ENCODE measurements around the gene TH.

- TF ChIP-seq TBP (IDR thresholded peaks at IDR 0.05; ENCODE audit: low read depth, low read length) (no peak), POLR2AphosphoS5 (IDR thresholded peaks at IDR 0.05; ENCODE audit: low read depth, low read length) (no peak)
- TF ChIP-seq, protein P1, sequence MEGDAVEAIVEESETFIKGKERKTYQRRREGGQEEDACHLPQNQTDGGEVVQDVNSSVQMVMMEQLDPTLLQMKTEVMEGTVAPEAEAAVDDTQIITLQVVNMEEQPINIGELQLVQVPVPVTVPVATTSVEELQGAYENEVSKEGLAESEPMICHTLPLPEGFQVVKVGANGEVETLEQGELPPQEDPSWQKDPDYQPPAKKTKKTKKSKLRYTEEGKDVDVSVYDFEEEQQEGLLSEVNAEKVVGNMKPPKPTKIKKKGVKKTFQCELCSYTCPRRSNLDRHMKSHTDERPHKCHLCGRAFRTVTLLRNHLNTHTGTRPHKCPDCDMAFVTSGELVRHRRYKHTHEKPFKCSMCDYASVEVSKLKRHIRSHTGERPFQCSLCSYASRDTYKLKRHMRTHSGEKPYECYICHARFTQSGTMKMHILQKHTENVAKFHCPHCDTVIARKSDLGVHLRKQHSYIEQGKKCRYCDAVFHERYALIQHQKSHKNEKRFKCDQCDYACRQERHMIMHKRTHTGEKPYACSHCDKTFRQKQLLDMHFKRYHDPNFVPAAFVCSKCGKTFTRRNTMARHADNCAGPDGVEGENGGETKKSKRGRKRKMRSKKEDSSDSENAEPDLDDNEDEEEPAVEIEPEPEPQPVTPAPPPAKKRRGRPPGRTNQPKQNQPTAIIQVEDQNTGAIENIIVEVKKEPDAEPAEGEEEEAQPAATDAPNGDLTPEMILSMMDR (IDR thresholded peaks at IDR 0.05; ENCODE audit: control extremely low read depth in 1 of 3, insufficient read depth in 1 of 3, low read depth in 1 of 3, low read length in 3 of 3): no peak
Observed at GRCh38 chr11:2155511-2155910, 16.1 kb downstream of the TH start.
